ENCODE measurements around the gene CUBN.
"Not testable (repeated sequence)": the region's sequence is repeated elsewhere in the genome, so short reads cannot be mapped to it uniquely, and the experiment has no call there.

The CUBN gene

DNA sequence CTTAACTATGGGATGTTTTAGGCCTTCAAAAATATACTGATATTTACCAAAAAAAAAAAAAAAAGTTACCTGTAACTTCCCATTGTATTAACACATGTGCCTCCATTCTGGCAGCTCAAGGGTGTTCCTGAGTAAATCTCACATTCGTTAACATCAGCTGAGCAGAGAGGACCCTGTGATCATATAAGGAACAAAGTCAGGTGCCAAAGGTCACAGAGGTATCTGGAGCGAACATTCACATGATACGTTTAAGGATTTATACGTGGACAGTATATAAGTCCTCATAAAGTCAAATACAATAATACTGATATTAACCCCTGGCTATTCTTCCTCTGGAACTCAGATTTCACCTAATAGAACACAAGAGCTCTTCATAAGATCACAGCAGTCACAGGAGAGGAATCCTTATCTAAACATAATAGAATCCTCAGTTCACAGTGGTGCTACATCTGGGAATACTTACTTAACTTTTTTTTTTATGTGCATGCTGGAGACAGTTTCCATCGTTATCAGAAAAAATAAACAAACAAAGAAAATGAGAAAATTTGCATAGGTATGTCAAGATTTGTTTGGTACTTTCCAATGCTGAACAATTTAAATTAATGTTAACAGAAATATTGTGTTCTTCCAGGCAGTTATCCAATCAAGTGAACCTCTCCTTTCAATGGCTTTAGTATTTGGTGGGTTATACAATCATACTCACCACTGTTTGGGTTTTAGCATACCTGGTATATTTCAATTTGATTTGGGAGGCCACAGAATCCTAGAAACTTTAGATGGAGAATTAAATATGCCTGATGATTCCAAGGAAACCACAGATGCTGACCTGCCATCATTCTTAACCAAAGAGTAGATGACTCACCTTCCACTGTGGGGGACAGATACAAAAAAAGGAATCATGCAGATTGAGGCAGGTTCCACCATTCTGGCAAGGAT lies 6.6 kb downstream of the CUBN start:
- Mint-ChIP-seq H3K4me1 (no peaks in the 10 kb centered on the region), H3K27ac (no peak overlapping the region), H3K4me3 (no peak overlapping the region), H3K36me3 (no peaks in the 10 kb centered on the region), H3K9me3 (no peaks in the 10 kb centered on the region)
- ATAC-seq (no peak), DNase-seq (ENCODE audit: low spot score in 2 of 2) (no peak)

DNA sequence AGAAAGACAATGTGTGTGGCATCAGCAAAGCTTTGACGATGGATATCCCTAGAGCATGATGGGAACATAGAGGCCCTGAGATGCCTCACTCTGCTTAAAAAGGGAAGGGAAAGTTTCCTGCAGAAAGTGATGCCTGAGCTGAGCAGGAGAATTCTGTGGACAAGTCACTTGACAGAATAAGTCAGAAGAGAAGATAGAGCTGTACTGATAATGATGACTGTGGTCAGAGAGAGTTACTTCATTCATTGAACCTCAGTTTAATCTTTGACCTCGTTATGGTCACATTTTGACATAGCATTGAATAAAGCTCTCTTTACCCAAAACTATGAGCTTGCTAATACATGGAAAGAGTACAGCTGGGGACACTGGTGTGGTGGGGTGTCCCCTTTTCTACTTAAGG lies 7.6 kb downstream of the CUBN start:
- H3K4me3 Mint-ChIP-seq = no peak overlapping the region
- H3K36me3 Mint-ChIP-seq = no peaks in the 10 kb centered on the region
- no peak for DNase-seq (ENCODE audit: low spot score in 2 of 2)
- no peak for ATAC-seq
- H3K9me3 Mint-ChIP-seq = no peaks in the 10 kb centered on the region
- H3K27ac Mint-ChIP-seq = no peak overlapping the region
- no peaks in the 10 kb centered on the region for H3K4me1 Mint-ChIP-seq

DNA sequence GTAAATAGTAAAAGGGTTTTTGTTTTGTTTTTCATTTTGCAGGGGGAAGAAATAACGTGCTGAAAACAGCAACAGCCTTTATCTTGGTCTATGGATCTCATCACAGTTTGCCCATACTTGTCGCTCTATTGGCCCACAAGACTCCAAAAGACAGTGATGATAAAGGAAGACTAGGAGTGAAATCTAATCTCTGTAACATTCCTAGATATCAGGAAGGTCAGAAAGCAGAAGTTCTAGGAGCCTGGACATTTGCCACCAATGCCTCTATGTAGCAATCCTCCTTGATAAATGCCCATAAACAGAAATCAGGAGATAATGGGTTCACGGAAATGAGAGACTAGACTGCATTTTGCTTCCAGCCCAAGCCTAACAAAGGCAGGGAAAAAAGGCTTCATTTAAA lies 8.9 kb downstream of the CUBN start:
- H3K4me1 Mint-ChIP-seq = peaks cover under 1% of the 10 kb centered on the region
- no peak overlapping the region for H3K4me3 Mint-ChIP-seq
- no peaks in the 10 kb centered on the region for H3K9me3 Mint-ChIP-seq
- H3K27ac Mint-ChIP-seq = no peak overlapping the region
- no peaks in the 10 kb centered on the region for H3K36me3 Mint-ChIP-seq
- ATAC-seq (no peak), DNase-seq (ENCODE audit: low spot score in 2 of 2) (no peak)

DNA sequence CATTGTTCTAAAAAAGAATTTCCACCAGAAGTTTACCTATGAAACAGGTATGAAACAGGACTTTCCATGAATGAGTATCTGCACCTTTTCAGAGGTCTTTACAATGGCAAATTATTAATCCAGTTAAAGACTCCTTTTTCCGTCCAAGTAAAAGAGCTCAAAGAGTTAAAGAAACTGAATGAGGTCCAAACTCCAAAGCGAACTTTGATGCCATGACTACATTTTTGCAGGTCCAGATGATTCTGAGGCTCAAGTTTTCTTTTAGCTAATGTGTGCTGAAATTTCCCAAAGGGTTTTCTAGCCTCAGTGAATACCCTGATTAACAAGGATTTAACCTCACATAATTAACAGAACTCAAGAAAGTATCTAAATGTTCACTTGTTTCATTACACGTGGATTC lies 9.8 kb downstream of the CUBN start:
- Mint-ChIP-seq H3K4me3 (no peak overlapping the region), H3K36me3 (no peaks in the 10 kb centered on the region), H3K9me3 (no peaks in the 10 kb centered on the region), H3K4me1 (peaks cover 8% of the 10 kb centered on the region), H3K27ac (no peak overlapping the region)
- DNase-seq (ENCODE audit: low spot score in 2 of 2) (no peak), ATAC-seq (no peak)

GRCh38 chr10:17116193-17116592 lies 13.4 kb downstream of the CUBN start:
- no peak overlapping the region for H3K27ac Mint-ChIP-seq
- H3K9me3 Mint-ChIP-seq = no peaks in the 10 kb centered on the region
- H3K4me3 Mint-ChIP-seq = no peak overlapping the region
- peaks cover 8% of the 10 kb centered on the region for H3K4me1 Mint-ChIP-seq
- ATAC-seq (no peak), DNase-seq (ENCODE audit: low spot score in 2 of 2) (no peak)
- H3K36me3 Mint-ChIP-seq = no peaks in the 10 kb centered on the region

DNA sequence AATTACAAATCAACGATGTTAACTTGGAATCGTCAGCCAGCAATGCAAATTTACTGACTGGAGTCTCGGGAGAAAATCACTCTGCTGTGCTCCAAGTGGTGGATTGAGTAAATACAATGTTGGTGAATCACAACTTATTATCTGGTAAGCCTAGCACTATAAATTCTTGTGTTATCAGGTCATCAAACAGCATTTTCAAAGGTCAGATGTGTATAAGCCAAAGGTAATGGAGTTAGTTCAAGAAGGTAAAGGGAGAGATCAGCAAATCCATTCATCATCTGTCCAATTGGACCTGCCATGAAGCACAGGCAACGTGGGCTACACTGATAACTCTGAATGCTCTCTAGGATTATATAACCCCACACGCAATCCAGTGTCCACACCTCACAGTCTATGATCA lies 13.9 kb downstream of the CUBN start:
- DNase-seq (ENCODE audit: low spot score in 2 of 2) (no peak), ATAC-seq (no peak)
- H3K27ac Mint-ChIP-seq = peak overlapping the region; percentile 58
- no peak overlapping the region for H3K4me3 Mint-ChIP-seq
- no peaks in the 10 kb centered on the region for H3K9me3 Mint-ChIP-seq
- H3K4me1 Mint-ChIP-seq = peaks cover 8% of the 10 kb centered on the region
- H3K36me3 Mint-ChIP-seq = no peaks in the 10 kb centered on the region

DNA sequence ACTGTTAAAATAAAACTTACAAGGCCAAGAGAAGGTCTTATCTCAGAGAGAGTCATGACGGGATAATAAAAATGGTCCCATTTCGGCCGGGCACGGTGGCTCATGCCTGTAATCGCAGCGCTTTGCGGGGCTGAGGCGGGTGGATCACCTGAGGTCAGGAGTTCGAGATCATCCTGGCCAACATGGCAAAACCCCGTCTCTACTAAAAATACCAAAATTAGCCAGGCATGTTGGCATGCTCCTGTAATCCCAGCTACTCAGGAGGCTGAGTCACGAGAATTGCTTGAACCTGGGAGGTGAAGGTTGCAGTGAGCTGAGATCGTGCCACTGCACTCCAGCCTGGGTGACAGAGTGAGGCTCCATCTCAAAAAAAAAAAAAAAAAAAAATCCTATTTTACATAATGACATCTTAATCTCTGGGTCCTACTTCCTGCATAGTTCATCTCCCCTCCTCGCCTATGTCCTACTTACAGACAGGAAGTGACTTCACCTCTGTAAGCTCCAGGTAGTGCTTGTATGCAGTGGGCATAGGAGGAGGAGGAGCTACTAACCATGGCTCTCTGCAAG lies 14.7 kb downstream of the CUBN start:
- H3K9me3 Mint-ChIP-seq; H3K36me3 Mint-ChIP-seq; H3K4me1 Mint-ChIP-seq; DNase-seq (ENCODE audit: low spot score in 2 of 2); H3K4me3 Mint-ChIP-seq: not testable (repeated sequence)
- H3K27ac Mint-ChIP-seq = peak overlapping the region; percentile 58
- peak; percentile 76 for ATAC-seq

GRCh38 chr10:17113889-17114540 lies 15.6 kb downstream of the CUBN start:
- Mint-ChIP-seq H3K9me3 (no peaks in the 10 kb centered on the region), H3K4me3 (no peak overlapping the region), H3K4me1 (peaks cover 8% of the 10 kb centered on the region), H3K36me3 (no peaks in the 10 kb centered on the region), H3K27ac (no peak overlapping the region)
- DNase-seq (ENCODE audit: low spot score in 2 of 2) (no peak), ATAC-seq (no peak)

DNA sequence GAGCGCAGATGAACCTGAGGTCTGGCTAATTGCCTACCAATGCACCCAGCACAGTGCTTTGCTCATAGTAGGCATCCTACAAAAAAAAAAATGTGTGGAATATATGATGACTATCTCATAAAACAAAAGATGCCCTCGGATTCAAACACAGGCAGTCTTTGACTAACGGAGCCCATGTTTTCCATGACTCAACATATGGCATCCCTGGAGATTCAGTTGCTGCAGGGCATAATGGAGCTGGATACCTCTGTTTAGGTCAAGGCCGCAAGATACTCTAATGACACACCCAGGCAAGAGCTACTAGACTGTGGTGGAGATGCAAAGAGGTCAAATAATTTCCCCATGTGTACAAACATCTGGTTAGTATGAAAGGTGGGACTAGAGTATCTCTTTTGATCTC lies 16.3 kb downstream of the CUBN start:
- peaks cover 8% of the 10 kb centered on the region for H3K4me1 Mint-ChIP-seq

GRCh38 chr10:17112566-17112965 lies 17.0 kb downstream of the CUBN start:
- Mint-ChIP-seq H3K4me3 (no peak overlapping the region), H3K4me1 (peaks cover 8% of the 10 kb centered on the region), H3K9me3 (no peaks in the 10 kb centered on the region), H3K36me3 (no peaks in the 10 kb centered on the region), H3K27ac (no peak overlapping the region)
- ATAC-seq (no peak), DNase-seq (ENCODE audit: low spot score in 2 of 2) (no peak)

More for the DNA sequence above, 16.3 kb downstream of the CUBN start:
- Mint-ChIP-seq H3K36me3 (no peaks in the 10 kb centered on the region), H3K4me3 (no peak overlapping the region), H3K9me3 (no peaks in the 10 kb centered on the region), H3K27ac (no peak overlapping the region)
- DNase-seq (ENCODE audit: low spot score in 2 of 2) = no peak
- no peak for ATAC-seq

GRCh38 chr10:17109475-17110207 lies 20.0 kb downstream of the CUBN start:
- no peak for DNase-seq (ENCODE audit: low spot score in 2 of 2)
- Mint-ChIP-seq H3K4me3 (no peak overlapping the region), H3K36me3 (no peaks in the 10 kb centered on the region), H3K4me1 (no peaks in the 10 kb centered on the region), H3K9me3 (no peaks in the 10 kb centered on the region), H3K27ac (no peak overlapping the region)
- ATAC-seq = peak; percentile 91

GRCh38 chr10:17109046-17109445 lies 20.6 kb downstream of the CUBN start:
- Mint-ChIP-seq H3K4me3 (no peak overlapping the region), H3K27ac (no peak overlapping the region), H3K9me3 (no peaks in the 10 kb centered on the region), H3K36me3 (no peaks in the 10 kb centered on the region), H3K4me1 (no peaks in the 10 kb centered on the region)
- ATAC-seq (no peak), DNase-seq (ENCODE audit: low spot score in 2 of 2) (no peak)

DNA sequence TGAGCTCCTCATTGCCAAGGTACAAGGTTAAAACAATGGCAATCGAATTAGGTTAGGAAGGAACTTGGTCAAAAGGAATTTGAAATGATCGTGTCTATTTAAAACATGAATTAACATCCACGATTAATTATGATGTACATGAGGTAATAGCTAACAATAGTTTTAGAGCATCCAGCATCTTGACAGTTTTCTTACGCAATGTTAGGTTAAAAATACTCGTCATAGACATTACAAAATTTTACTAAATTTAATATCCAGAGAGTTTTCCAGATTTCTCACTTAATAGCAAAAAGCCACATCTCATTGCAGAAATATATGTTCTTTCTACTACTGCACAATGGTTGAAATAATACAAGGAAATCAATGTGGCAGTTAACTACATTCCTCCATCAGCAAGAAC lies 22.6 kb downstream of the CUBN start:
- no peak overlapping the region for H3K27ac Mint-ChIP-seq
- H3K4me3 Mint-ChIP-seq = no peak overlapping the region
- H3K9me3 Mint-ChIP-seq = no peaks in the 10 kb centered on the region
- DNase-seq (ENCODE audit: low spot score in 2 of 2) (no peak), ATAC-seq (no peak)
- no peaks in the 10 kb centered on the region for H3K4me1 Mint-ChIP-seq
- H3K36me3 Mint-ChIP-seq = no peaks in the 10 kb centered on the region

- DNase-seq (ENCODE audit: low spot score in 2 of 2) = no peak
- Mint-ChIP-seq H3K4me1 (no peaks in the 10 kb centered on the region), H3K9me3 (no peaks in the 10 kb centered on the region), H3K27ac (no peak overlapping the region), H3K4me3 (no peak overlapping the region), H3K36me3 (no peaks in the 10 kb centered on the region)
- ATAC-seq = no peak
Observed at GRCh38 chr10:17101910-17102266, 27.7 kb downstream of the CUBN start.

DNA sequence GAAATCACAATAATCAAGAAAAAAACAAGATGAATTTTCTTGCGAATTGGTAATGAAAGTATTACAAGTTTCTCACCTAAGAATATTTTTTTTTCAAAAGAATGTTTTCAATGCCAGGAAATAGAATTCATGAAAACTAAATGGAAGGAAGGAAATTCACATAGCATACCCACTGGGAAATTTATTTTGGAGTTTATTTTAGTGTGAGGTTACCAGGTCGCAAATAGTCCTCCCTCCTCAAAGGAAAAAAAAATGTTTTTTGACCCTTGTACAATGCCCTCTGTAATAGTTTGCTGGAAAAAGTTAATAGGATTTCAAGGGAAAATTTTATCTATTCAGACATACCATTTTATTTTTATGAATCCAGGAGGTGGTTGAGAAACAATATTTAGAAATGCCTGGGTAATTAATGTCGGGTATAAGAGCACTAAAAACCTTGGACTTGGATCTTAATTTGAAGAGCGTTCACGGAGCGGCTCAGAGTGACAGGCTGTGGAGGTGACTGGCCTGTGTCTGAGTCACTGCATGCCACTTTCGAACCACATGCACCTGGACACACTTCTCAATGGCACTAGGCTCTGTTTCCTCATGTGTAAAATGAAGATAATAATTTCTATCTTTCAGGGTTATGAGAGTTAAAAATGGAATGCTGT lies 28.2 kb downstream of the CUBN start:
- Mint-ChIP-seq H3K4me1 (no peaks in the 10 kb centered on the region), H3K27ac (no peak overlapping the region), H3K4me3 (no peak overlapping the region), H3K9me3 (no peaks in the 10 kb centered on the region), H3K36me3 (no peaks in the 10 kb centered on the region)
- DNase-seq (ENCODE audit: low spot score in 2 of 2) (no peak), ATAC-seq (no peak)

Data from stimulated activated effector memory CD8-positive, alpha-beta T cell treated with anti-CD3 and anti-CD28 coated beads, Interleukin-12 subunit alpha, Interleukin-12 subunit beta, amount 100 ng/mL, for 72 hours (primary cell).